ENCODE data around the gene FKBP6. TPM values are rescaled to one million over a fixed set of nuclear protein-coding genes. Genes with fewer than 3 reads are reported as not detected.

Gene FKBP6
- total and polyA plus RNA-seq, 2 of the 13 experiments (the other 11 are each of a cell fraction or from before 2014, with no cell fraction given) = 0.07 to 0.20 TPM

DNA sequence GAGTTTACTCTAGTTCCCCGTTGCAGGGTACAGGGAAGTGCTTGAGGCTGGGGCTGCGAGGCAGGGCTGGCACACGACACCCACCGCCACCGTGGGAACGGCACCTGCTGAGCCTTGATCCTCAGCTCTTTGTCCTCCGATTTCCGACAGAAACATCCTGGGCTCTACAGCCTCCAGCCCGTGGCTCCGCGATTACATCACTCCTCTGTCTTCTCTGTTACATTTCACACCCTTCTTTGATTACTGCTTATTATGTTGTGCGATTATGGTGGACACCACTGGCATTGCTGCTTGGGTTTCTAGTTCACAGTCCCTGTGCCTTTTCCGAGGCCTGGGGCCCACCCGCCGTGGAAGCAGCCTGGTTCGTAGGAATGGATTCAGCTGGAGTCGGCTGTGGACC is 26.9 kb downstream of the FKBP6 start:
- Histone ChIP-seq H3K36me3 (replicated peaks in 1 of 2; ENCODE audit: control insufficient read depth in 1 of 2, insufficient read depth in 2 of 2, low read length in 2 of 2) (no peaks in the 10 kb centered on the region), H3K27me3 (ENCODE audit: control insufficient read depth in 1 of 2, insufficient read depth in 2 of 2, low read length in 2 of 2) (peaks cover 8 to 18% of the 10 kb centered on the region in 2 experiments), H3K4me1 (ENCODE audit: insufficient read depth, low read length) (peaks cover 77% of the 10 kb centered on the region), H3K4me3 (replicated peaks in 1 of 3; ENCODE audit: insufficient read depth in 1 of 3, low read depth in 2 of 3, low read length in 3 of 3) (no peak overlapping the region), H3K9ac (ENCODE audit: insufficient read depth, low read depth, low read length) (no peak overlapping the region), H4K20me1 (ENCODE audit: insufficient read depth, low read length) (no peaks in the 10 kb centered on the region), H3K9me3 (ENCODE audit: low read length) (no peaks in the 10 kb centered on the region), H2AFZ (ENCODE audit: low read length) (no peak overlapping the region), H3K4me2 (ENCODE audit: low read depth, low read length) (no peak overlapping the region), H3K79me2 (ENCODE audit: insufficient read depth, low read length) (no peaks in the 10 kb centered on the region), H3K27ac (ENCODE audit: extremely low read length, insufficient read depth, low read length) (no peak overlapping the region)
- intact Hi-C loops (cut with micrococcal nuclease; ENCODE audit: unreplicated experiment) = no loop called here
- CTCF ChIA-PET (ENCODE audit: low intra/inter-chr PET ratio, low total read pairs) = no interaction called here
- no TSS peak for BruUV-seq (replicated peaks)
- 0 out of 2 replicates have a peak, but pooled peaks have one; percentile 5 for TF ChIP-seq CEBPB (IDR thresholded peaks at IDR 0.05; ENCODE audit: borderline replicate concordance, low read depth, low read length)
- TF ChIP-seq ZZZ3 (CRISPR knock-in tag; IDR thresholded peaks at IDR 0.05; ENCODE audit: borderline replicate concordance) = no peak
- 70% methylated on average over 17 of the region's 17 CpGs for WGBS (ENCODE audit: low lambda C conversion rate)
- in situ Hi-C loops (cut with HindIII; ENCODE audit: extremely low pct_ligation_motif_present, low pct_unique_long_range_greater_than_20kb) = no loop called here
- DNase-seq (ENCODE audit: low spot score) (no peak), FAIRE-seq (no peak), ATAC-seq (no peak)
- POLR2A ChIA-PET = interaction anchor here (2.2 kb wide), 1 partner anchor 9 kb away, joined by 7 read pairs; no protein-coding TSS in a partner anchor

GRCh38 chr7:73356159-73356558 is 28.2 kb downstream of the FKBP6 start:
- H3K27ac ChIP-seq (ENCODE audit: extremely low read length, insufficient read depth, low read length) = no peak overlapping the region
- 37% methylated on average over 5 of the region's 5 CpGs for WGBS (ENCODE audit: low lambda C conversion rate)
- ChIA-PET POLR2A (no interaction called here), CTCF (ENCODE audit: low intra/inter-chr PET ratio, low total read pairs) (no interaction called here)
- in situ Hi-C loops (cut with HindIII; ENCODE audit: extremely low pct_ligation_motif_present, low pct_unique_long_range_greater_than_20kb) = no loop called here
- no peak overlapping the region for H3K4me2 ChIP-seq (ENCODE audit: low read depth, low read length)
- intact Hi-C loops (cut with micrococcal nuclease; ENCODE audit: unreplicated experiment) = no loop called here
- FAIRE-seq (no peak), ATAC-seq (no peak; the same call in 2 of the 3 replicates), DNase-seq (ENCODE audit: low spot score) (no peak)
- no peaks in the 10 kb centered on the region for H3K9me3 ChIP-seq (ENCODE audit: low read length)
- no peak overlapping the region for H2AFZ ChIP-seq (ENCODE audit: low read length)
- no peaks in the 10 kb centered on the region for H4K20me1 ChIP-seq (ENCODE audit: insufficient read depth, low read length)
- H3K4me1 ChIP-seq (ENCODE audit: insufficient read depth, low read length) = peaks cover 72% of the 10 kb centered on the region
- H3K79me2 ChIP-seq (ENCODE audit: insufficient read depth, low read length) = no peaks in the 10 kb centered on the region
- BruUV-seq (replicated peaks) = no TSS peak
- H3K9ac ChIP-seq (ENCODE audit: insufficient read depth, low read depth, low read length) = no peak overlapping the region
- H3K27me3 ChIP-seq (ENCODE audit: control insufficient read depth in 1 of 2, insufficient read depth in 2 of 2, low read length in 2 of 2) = peaks cover 6 to 19% of the 10 kb centered on the region in 2 experiments
- no peaks in the 10 kb centered on the region for H3K36me3 ChIP-seq (replicated peaks in 1 of 2; ENCODE audit: control insufficient read depth in 1 of 2, insufficient read depth in 2 of 2, low read length in 2 of 2)
- H3K4me3 ChIP-seq (replicated peaks in 1 of 3; ENCODE audit: insufficient read depth in 1 of 3, low read depth in 2 of 3, low read length in 3 of 3) = no peak overlapping the region
- TF ChIP-seq FOXJ3 (CRISPR knock-in tag; IDR thresholded peaks at IDR 0.05; ENCODE audit: borderline replicate concordance) (no peak), TRIM22 (IDR thresholded peaks at IDR 0.05) (no peak), SNAPC2 (CRISPR knock-in tag; IDR thresholded peaks at IDR 0.05) (no peak), ZNF18 (CRISPR knock-in tag; IDR thresholded peaks at IDR 0.05; ENCODE audit: insufficient replicate concordance) (no peak), SRSF1 (optimal IDR thresholded peaks at IDR 0.05; ENCODE audit: low read depth, low read length) (no peak), ZBTB42 (CRISPR knock-in tag; IDR thresholded peaks at IDR 0.05) (no peak), RARG (CRISPR knock-in tag; IDR thresholded peaks at IDR 0.05; ENCODE audit: low read depth) (no peak), RAD21 (CRISPR knock-in tag; IDR thresholded peaks at IDR 0.05) (no peak)
- TF ChIP-seq, protein P1, sequence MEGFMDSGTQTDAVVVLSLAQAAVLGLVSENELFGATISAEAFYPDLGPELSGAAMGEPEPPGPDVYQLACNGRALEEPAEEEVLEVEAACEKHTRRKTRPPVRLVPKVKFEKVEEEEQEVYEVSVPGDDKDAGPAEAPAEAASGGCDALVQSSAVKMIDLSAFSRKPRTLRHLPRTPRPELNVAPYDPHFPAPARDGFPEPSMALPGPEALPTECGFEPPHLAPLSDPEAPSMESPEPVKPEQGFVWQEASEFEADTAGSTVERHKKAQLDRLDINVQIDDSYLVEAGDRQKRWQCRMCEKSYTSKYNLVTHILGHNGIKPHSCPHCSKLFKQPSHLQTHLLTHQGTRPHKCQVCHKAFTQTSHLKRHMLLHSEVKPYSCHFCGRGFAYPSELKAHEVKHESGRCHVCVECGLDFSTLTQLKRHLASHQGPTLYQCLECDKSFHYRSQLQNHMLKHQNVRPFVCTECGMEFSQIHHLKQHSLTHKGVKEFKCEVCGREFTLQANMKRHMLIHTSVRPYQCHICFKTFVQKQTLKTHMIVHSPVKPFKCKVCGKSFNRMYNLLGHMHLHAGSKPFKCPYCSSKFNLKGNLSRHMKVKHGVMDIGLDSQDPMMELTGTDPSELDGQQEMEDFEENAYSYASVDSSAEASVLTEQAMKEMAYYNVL (CRISPR knock-in tag; IDR thresholded peaks at IDR 0.05; ENCODE audit: borderline replicate concordance) = no peak
- TF ChIP-seq, protein P2, sequence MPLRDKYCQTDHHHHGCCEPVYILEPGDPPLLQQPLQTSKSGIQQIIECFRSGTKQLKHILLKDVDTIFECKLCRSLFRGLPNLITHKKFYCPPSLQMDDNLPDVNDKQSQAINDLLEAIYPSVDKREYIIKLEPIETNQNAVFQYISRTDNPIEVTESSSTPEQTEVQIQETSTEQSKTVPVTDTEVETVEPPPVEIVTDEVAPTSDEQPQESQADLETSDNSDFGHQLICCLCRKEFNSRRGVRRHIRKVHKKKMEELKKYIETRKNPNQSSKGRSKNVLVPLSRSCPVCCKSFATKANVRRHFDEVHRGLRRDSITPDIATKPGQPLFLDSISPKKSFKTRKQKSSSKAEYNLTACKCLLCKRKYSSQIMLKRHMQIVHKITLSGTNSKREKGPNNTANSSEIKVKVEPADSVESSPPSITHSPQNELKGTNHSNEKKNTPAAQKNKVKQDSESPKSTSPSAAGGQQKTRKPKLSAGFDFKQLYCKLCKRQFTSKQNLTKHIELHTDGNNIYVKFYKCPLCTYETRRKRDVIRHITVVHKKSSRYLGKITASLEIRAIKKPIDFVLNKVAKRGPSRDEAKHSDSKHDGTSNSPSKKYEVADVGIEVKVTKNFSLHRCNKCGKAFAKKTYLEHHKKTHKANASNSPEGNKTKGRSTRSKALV (CRISPR knock-in tag; IDR thresholded peaks at IDR 0.05) = no peak

Measured in HepG2 (cell line).